NCI-H2227 (cell line): ENCODE data around the gene ARID3C.
A peak's percentile ranks its signal among the peaks of the same experiment; 100 is the strongest.
"Not testable (repeated sequence)": the region's sequence is repeated elsewhere in the genome, so short reads cannot be mapped to it uniquely, and the experiment has no call there.

Experiments
- DNase-seq: peaks from one replicate; lab custom pipeline; 2025; ENCODE audit not compliant: unreplicated experiment; lab: John Stamatoyannopoulos, UW

The ARID3C gene

GRCh38 chr9:34652602-34653000, 23.7 kb upstream of the ARID3C start:
- DNase-seq = no peak

DNA sequence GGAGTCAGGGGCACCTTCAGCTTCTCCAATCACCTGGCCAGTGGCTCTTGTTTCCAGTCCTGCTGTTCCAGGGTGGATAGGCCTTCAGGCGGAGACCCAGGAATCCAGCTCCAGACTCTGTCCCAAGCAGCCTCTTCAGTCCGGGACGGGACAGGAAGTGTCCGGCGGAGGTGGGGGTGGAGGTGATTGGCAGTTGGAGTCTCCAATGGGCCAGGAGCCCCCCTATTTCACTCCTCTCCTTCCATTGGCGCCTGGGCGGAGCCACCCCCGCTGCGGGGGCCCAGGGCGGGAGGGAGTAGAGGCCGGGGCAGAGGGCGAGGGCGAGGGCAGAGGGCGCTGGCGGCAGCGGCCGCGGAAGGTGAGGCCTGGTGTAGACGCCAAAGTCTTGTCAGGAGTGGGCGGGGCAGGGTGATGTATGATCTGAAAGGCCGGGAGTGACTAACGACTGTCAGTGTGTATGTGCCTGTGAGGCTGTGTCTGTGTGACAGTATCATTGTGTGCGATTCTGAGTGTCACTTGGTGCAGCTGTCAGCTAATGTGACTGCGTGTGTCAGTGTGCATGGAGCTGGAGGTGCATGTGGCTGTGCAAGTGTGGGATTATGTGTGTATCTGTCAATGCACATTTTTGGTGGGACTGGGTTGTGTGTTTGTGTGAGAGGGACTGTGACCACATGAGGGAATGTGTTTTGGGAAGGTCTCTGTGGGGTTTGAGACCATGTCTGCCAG, 23.2 kb upstream of the ARID3C start, which contains the start of gene IL11RA:
Gene IL11RA (plus strand): TSS at position 310 of the 726 bp plus-strand sequence. CDS start 3,033 bp downstream, outside the sequence.
- DNase-seq = peak; percentile 55

DNA sequence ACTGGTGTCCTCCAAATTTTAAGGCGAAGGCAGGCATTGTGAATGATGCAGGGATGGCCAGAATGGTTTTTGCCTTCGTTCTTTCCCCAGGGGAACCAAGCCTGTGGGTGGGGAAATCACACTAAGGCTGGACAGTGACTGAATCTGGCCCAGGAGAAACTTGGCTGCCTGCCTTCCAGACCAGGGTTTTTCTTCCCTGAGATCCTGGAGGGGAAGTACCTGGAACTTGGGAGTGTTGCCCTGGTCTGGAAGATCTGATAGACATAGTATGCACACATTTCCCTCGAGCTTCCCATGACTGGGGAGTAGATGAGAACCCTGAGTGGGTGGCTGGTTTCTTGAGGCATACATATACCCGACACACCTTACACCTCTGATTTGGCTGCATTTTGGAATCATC, 22.5 kb upstream of the ARID3C start:
- no peak for DNase-seq

DNA sequence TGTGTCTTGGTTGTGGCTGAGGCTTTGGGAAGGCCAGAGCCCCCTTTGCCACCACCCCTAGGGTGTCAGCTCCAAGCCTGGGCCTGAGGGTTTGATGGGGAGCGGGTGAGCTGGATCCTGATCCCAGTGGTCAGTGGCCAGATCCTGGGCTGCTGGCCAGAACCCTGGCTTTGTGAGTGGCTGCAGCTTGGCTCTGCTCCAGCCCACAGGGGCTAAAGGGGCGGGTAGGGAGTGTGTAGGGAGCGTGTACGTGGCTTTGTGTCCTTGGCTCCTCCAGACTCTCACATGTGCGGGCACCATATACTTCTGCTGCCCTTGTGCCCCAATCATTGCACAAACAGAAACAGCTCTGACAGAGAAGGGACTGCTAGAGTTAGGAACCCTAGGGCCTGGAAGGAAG, 21.9 kb upstream of the ARID3C start:
- DNase-seq = no peak

DNA sequence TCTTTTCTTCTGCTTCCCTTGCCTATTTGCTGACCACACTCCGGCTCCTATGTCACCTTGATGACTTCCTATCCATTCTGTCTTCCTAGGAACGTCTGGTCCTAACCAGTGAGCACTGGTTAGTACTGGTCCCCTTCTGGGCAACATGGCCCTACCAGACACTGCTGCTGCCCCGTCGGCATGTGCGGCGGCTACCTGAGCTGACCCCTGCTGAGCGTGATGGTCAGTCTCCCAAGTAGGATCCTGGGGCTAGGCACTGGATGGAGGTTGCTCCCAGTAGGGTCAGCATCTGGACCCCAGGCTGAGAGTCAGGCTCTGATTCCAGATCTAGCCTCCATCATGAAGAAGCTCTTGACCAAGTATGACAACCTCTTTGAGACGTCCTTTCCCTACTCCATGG, 19.8 kb upstream of the ARID3C start:
- DNase-seq = no peak

- DNase-seq = no peak
Measured at GRCh38 chr9:34647651-34648050, 18.8 kb upstream of the ARID3C start.

- no peak for DNase-seq
Measured at GRCh38 chr9:34647084-34647403, 18.2 kb upstream of the ARID3C start.

- peak; percentile 90 for DNase-seq
Measured at GRCh38 chr9:34646211-34647083, 17.6 kb upstream of the ARID3C start, which contains the start of gene GALT. Gene GALT (plus strand): TSS chr9:34646675. CDS start chr9:34646705, 30 bp downstream.

- DNase-seq = no peak
Measured at GRCh38 chr9:34644766-34645314, 16.0 kb upstream of the ARID3C start.

GRCh38 chr9:34642679-34643078, 13.8 kb upstream of the ARID3C start:
- no peak for DNase-seq

GRCh38 chr9:34639322-34639721, 10.5 kb upstream of the ARID3C start:
- not testable (repeated sequence) for DNase-seq

DNA sequence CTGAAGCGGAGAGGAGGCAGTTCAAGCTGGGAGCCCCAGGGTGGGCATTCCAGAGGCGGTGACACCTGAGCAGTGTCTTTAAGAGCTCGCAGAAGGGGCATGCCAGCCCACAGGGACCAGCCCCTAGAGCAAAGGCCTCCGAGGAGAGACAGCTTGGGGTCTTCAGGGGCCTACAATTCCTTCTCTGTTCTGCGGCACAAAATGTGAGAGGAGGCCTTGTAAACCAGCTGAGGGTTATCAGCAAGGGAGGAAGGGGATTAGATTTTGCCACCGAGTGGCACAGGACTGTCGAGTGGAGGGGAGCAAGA, 9.2 kb upstream of the ARID3C start:
- DNase-seq = no peak

DNA sequence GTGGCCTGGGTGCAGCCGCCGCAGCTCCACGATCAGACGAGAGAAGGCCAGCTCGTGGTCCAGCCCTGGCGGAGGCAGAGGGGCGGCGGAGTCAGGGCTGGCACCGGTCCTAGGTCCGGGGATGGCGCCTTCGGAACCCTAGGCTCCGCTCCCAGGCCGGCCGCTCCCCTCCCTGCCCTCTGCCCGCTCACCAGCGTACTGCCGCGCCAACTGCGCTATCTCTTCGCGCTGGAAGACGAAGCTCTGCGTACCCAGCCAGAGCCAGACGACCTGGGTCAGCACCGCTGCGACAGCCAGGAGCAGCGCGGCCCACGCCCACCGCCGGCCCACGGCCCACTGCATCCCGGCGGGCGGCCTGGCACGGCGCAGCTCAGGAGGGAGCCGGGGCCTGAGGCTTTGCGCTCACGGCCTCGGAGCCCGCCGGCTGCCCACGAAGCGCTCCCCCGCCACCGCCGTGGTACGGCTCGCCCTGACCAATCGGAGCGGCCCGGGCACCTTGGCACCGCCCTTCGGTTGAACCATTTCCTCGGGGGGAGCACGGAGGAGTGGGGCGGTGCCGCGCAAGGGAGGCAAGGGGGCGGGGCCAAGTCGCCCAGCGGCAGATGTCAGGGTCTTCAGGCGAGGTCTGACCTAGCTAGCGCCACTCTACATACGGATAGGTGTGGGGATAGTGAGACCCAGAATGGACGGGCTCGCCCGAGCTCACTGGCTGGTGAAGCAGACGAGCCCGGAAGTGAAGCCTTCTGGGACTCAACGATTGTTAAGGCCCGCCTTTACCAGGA, 8.7 kb upstream of the ARID3C start, which contains the start of gene SIGMAR1:
Gene SIGMAR1 (minus strand): TSS at position 432 of the 782 bp plus-strand sequence. CDS start 90 bp downstream, at position 342.
- peak; percentile 93 for DNase-seq

DNA sequence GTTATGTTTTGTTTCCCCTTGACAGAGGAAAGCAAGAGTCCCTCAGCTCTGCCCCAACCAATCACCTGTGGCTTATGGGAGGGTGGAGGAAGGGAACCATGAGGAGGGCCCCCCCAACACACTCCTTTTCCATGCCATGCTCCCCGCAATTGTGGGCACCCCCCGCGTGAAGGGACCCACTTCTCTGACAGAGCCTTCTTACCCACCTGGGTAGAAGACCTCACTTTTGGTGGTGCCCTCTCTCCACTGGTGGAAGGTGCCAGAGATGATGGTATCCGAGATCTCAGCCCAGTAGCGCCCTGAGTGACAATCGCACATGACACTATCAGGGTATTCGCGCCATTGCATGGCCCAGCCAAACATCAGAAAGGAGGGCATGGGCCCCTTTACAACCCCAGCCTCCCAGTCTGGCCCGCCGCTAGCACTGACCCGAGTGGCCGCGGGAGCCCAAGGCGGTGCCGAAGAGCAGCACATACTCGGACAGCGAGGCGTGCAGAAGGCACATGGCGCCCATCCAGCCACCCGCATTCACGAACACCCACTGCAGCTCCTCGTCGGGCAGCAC, 8.0 kb upstream of the ARID3C start:
- DNase-seq = no peak

GRCh38 chr9:34635556-34635955, 6.7 kb upstream of the ARID3C start:
- no peak for DNase-seq

DNA sequence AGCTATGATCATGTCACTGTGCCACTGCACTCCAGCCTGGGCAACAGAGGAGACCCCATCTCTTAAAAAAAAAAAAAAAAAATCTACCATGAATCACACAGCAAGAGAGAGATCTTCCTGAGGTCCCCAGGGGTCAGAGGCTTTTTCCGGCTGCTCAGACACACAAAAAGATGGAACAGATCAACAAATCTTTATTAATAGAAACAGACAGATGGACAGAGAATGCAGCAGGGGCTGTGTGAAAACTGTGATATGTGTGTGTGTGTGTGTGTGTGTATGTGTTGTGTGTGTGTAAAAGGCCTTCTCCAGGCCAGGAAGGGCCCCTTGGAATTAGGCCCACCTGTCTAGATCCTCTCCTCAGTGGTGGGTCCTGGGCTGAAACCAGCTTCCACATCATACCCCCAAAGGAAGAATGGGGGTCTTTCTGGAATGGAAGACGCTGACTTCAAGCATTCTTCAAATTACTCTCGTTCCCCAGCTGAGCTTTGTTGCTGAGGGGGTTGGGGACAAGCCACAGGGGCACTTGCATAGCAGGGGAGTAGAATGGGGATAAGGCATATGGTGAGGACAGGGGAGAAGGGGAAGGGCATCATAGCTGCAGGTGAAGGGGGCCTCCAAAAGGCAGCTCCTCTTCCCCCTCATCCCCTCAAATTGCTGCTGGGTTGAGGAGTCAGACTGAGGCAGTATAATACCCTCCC, 5.8 kb upstream of the ARID3C start:
- DNase-seq = no peak

DNA sequence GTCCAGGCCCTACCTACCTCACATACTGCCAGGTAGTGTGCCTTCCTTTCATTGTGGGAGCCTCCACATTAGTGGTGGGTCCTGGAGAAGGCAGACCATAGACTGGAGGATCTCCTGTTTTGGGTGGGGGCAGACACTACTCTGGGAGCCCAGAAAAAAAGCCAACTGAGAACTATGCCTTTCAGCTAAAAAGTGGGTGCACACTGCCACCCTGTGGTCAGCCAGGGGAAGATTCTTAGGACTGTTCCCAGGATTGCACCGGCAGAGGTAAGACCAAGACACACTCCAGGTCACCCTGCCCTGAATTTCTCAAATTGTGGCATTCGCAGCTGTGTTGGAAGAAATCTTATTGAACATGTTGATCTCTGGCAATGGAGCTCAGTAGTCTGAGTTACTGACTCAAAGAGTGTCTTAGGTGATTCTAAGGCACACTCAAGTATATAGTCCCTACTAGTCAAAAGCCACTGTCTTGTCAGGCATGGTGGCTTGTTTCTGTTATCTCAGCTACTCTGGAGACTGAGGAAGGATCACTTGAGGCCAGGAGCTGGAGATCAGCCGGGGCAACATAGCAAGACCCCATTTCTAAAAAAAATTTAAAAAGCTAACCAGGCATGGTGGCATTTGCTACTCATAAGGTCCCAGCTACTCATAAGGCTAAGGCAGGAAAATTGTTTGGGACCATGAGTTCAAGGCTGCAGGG, 5.1 kb upstream of the ARID3C start:
- DNase-seq = peak; percentile 56

- no peak for DNase-seq
Measured at GRCh38 chr9:34633166-34633565, 4.3 kb upstream of the ARID3C start.

- no peak for DNase-seq
Measured at GRCh38 chr9:34630402-34631154, 1.7 kb upstream of the ARID3C start.
